ENCODE measurements around the gene CHI3L1.

GRCh38 chr1:203153051-203153988 lies 33.2 kb downstream of the CHI3L1 start:
- TF ChIP-seq YY1 (IDR thresholded peaks at IDR 0.05; ENCODE audit: insufficient read depth, insufficient read length) = no peak
- no peak for TF ChIP-seq ZNF274 (IDR thresholded peaks at IDR 0.05; ENCODE audit: low read depth, low read length)
- no peak for TF ChIP-seq SUZ12 (IDR thresholded peaks at IDR 0.05; ENCODE audit: extremely low read depth, insufficient read depth, insufficient read length)
